B cell (primary cell): ENCODE results near the gene OSM. TPM values are rescaled to one million over a fixed set of nuclear protein-coding genes. Genes with fewer than 3 reads are reported as not detected.

Experiments used
- ATAC-seq: fragments of 200-7000 bp; cut with Tn5 transposase; one replicate; pipeline ENCODE4 v1.10.0; 2021; ENCODE audit warnings: low read depth, mild to moderate bottlenecking, moderate number of reproducible peaks, moderate library complexity
- CTCF ChIA-PET: fragments of 350-600 bp; sonication (Branson Sonifier 250); formaldehyde crosslinking; loops from one replicate; lab custom pipeline; 2021; ENCODE audit warnings: antibody characterized with exemption, inconsistent platforms; lab: Charles Lee
- POLR2A ChIA-PET: fragments of 350-600 bp; sonication (Branson Sonifier 250); formaldehyde crosslinking; loops from one replicate; lab custom pipeline; 2021; ENCODE audit warnings: antibody characterized with exemption; lab: Charles Lee
- DNase-seq: peaks from one replicate; pipeline ENCODE4 v3.0.0; 2013
- H2AFZ ChIP-seq: 2 replicates; pipeline ENCODE4 v1.6.1; 2012; ENCODE audit warnings: mild to moderate bottlenecking, low read depth, low read length; ENCODE audit not compliant: insufficient read depth, poor library complexity, severe bottlenecking
- H3K27ac ChIP-seq, 2 donors: 1 replicate in 1 of 2; 2 replicates in 1 of 2; pipeline ENCODE4 v1.5.1; 2012 to 2013; ENCODE audit warnings: low read length in 2 of 2, mild to moderate bottlenecking in 2 of 2, moderate library complexity in 1 of 2
- H3K27me3 ChIP-seq, 4 experiments: fragments of 200-600 bp in 1 of 4; sonication (generic) in 1 of 4; replicated peaks in 1 of 4; 1 replicate in 2 of 4; 2 replicates in 2 of 4; pipeline versions ENCODE4 v1.6.1 to v1.7.0; 2013 to 2016; ENCODE audit warnings: low read length in 3 of 4, mild to moderate bottlenecking in 2 of 4, mixed read lengths in 1 of 4, moderate library complexity in 1 of 4; ENCODE audit not compliant: insufficient read depth in 4 of 4, control insufficient read depth in 3 of 4; ENCODE audit errors: control extremely low read depth in 1 of 4
- H3K36me3 ChIP-seq, 2 experiments: replicated peaks in 1 of 2; 1 replicate in 1 of 2; 2 replicates in 1 of 2; pipeline versions ENCODE4 v1.6.1 to v1.7.1; 2013; ENCODE audit warnings: low read length in 1 of 2; ENCODE audit not compliant: insufficient read depth in 2 of 2, control insufficient read depth in 1 of 2; ENCODE audit errors: control extremely low read depth in 1 of 2, extremely low read depth in 1 of 2
- H3K4me1 ChIP-seq, 2 donors: fragments of 200-600 bp in 1 of 2; sonication (generic) in 1 of 2; 1 replicate in 1 of 2; 2 replicates in 1 of 2; pipeline versions ENCODE4 v1.5.1 to v1.6.1; 2013 to 2017; ENCODE audit warnings: low read length in 2 of 2; ENCODE audit not compliant: control insufficient read depth in 2 of 2, insufficient read depth in 2 of 2
- H3K4me2 ChIP-seq: replicated peaks from 2 replicates; pipeline ENCODE3; 2012; ENCODE audit warnings: mild to moderate bottlenecking, low read depth, low read length; ENCODE audit not compliant: poor library complexity, severe bottlenecking
- H3K4me3 ChIP-seq, 5 experiments: fragments of 200-600 bp in 1 of 5; sonication (generic) in 1 of 5; 1 replicate in 3 of 5; 2 replicates in 2 of 5; pipeline versions ENCODE4 v1.5.1 to v1.7.0; 2011 to 2016; ENCODE audit warnings: low read length in 4 of 5, mild to moderate bottlenecking in 4 of 5, low read depth in 2 of 5, control low read depth in 1 of 5, moderate library complexity in 1 of 5; ENCODE audit not compliant: insufficient read depth in 1 of 5; ENCODE audit errors: control extremely low read depth in 1 of 5, extremely low read depth in 1 of 5
- H3K79me2 ChIP-seq: fragments of 200-600 bp; sonication (generic); one replicate; pipeline ENCODE4 v1.6.0; 2016; ENCODE audit warnings: low read length; ENCODE audit not compliant: control insufficient read depth, insufficient read depth
- H3K9ac ChIP-seq: fragments of 200-600 bp; sonication (generic); 2 replicates; pipeline ENCODE4 v1.6.1; 2017; ENCODE audit warnings: mild to moderate bottlenecking, low read length, moderate library complexity
- H3K9me3 ChIP-seq, 3 donors: one replicate each; pipeline versions ENCODE4 v1.6.1 to v1.7.1; 2013; ENCODE audit warnings: low read length in 2 of 3; ENCODE audit not compliant: control insufficient read depth in 2 of 3, insufficient read depth in 1 of 3; ENCODE audit errors: control extremely low read depth in 1 of 3
- H4K20me1 ChIP-seq: 2 replicates; pipeline ENCODE4 v1.6.0; 2012; ENCODE audit warnings: mild to moderate bottlenecking, low read length; ENCODE audit not compliant: insufficient read depth, control insufficient read depth, poor library complexity, severe bottlenecking
- H3K27ac Mint-ChIP-seq: one replicate; pipeline ENCODE4 v1.8.0; 2021; ENCODE audit warnings: mixed read lengths
- H3K27me3 Mint-ChIP-seq: one replicate; pipeline ENCODE4 v1.8.0; 2021; ENCODE audit warnings: mixed read lengths
- H3K4me1 Mint-ChIP-seq: one replicate; pipeline ENCODE4 v1.8.0; 2021; ENCODE audit warnings: mixed read lengths
- H3K4me3 Mint-ChIP-seq: one replicate; pipeline ENCODE4 v1.8.0; 2021; ENCODE audit warnings: mixed read lengths
- H3K9me3 Mint-ChIP-seq: one replicate; pipeline ENCODE4 v1.8.0; 2022; ENCODE audit warnings: mixed read lengths; ENCODE audit not compliant: insufficient read depth
- CTCF ChIP-seq: fragments of 200-600 bp; IDR thresholded peaks from one replicate; pipeline ENCODE4 v1.8.0; 2022; ENCODE audit warnings: antibody characterized with exemption, mild to moderate bottlenecking
- EZH2 ChIP-seq: IDR thresholded peaks from 2 replicates; pipeline ENCODE4 v1.6.1; 2012; ENCODE audit warnings: borderline replicate concordance, low read depth, mild to moderate bottlenecking, moderate library complexity, low read length; ENCODE audit not compliant: insufficient read depth, poor library complexity, severe bottlenecking
- WGBS: methylation state at CpG from one replicate; pipeline ENCODE4 v1.1.5; 2013; ENCODE audit warnings: missing lambda C conversion rate; ENCODE audit not compliant: insufficient coverage; 5-methylcytosine and 5-hydroxymethylcytosine counted together
- intact Hi-C: fragments of 100-400 bp; cut with micrococcal nuclease; formaldehyde crosslinking; loops from one replicate; pipeline ENCODE4 v1.10.0; 2022
- polyA plus RNA-seq: library from polyadenylated mRNA; depleted of rRNA; stranded (reverse); fragments of >200 nt; gene quantifications from 2 replicates; pipeline ENCODE4 v1.2.3, GENCODE V29; 2012
- total RNA-seq, 2 donors: library from RNA; stranded (reverse); fragments of 120-200 nt in 1 of 2; gene quantifications; 1 replicate in 1 of 2; 2 replicates in 1 of 2; pipeline versions ENCODE4 v1.2.3 to v1.2.4, GENCODE V29; 2013 to 2022

The OSM gene
- total and polyA plus RNA-seq, 2 donors (not counting 1 experiment from before 2014, with no cell fraction given): 1.8 to 12.5 TPM

- ATAC-seq (no peak), DNase-seq (peak; percentile 68)
- WGBS: 14% methylated on average over 12 of the region's 14 CpGs
- intact Hi-C loops: loop anchor here (1.0 to 5.0 kb wide), 4 partner anchors 20 to 1675 kb away; partner anchors contain the start of genes XBP1 and YWHAH
- Histone ChIP-seq H3K4me3 (peak overlapping the region; percentile 18 to 88 (median 76)), H3K4me1 (peaks cover 20 to 39% of the 10 kb centered on the region in 2 donors), H3K4me2 (peak overlapping the region; percentile 99), H3K9me3 (no peaks in the 10 kb centered on the region), H3K36me3 (peaks cover 1 to 2% of the 10 kb centered on the region in 2 experiments), H3K79me2 (peaks cover 14% of the 10 kb centered on the region), H2AFZ (peak overlapping the region; percentile 70), H3K27ac (peak overlapping the region; percentile 95 to 97), H3K27me3 (no peaks in the 10 kb centered on the region), H4K20me1 (no peaks in the 10 kb centered on the region), H3K9ac (peak overlapping the region; percentile 87)
- no peaks in the 10 kb centered on the region for H3K9me3 Mint-ChIP-seq
- peak overlapping the region; percentile 97 for H3K27ac Mint-ChIP-seq
- ChIA-PET POLR2A (interaction anchor here (0.6 kb wide), 1 partner anchor 678 kb away, joined by 4 read pairs; no protein-coding TSS in a partner anchor), CTCF (interaction anchor here (1.3 kb wide), 1 partner anchor 160 kb away, joined by 5 read pairs; no protein-coding TSS in a partner anchor)
- TF ChIP-seq CTCF (no peak), EZH2 (no peak)
- peak overlapping the region; percentile 98 for H3K4me3 Mint-ChIP-seq
- peaks cover 35% of the 10 kb centered on the region for H3K4me1 Mint-ChIP-seq
- no peaks in the 10 kb centered on the region for H3K27me3 Mint-ChIP-seq
These were observed 991 bp upstream of the OSM start for GRCh38 chr22:30267382-30268302.
